Sigmoid colon (tissue), 4 donors: ENCODE data around the gene EEFSEC.

Experiments
- EP300 ChIP-seq, 4 donors: sonication (generic); formaldehyde crosslinking; IDR thresholded peaks; one replicate each; pipeline ENCODE4 v1.6.1; 2017; ENCODE audit warnings: antibody characterized with exemption in 4 of 4
- POLR2A ChIP-seq, 2 donors: fragments of 450-650 bp; IDR thresholded peaks; one replicate each; pipeline ENCODE4 v1.6.1; 2016; ENCODE audit warnings: antibody characterized with exemption in 2 of 2, mild to moderate bottlenecking in 2 of 2, moderate library complexity in 2 of 2
- TF ChIP-seq, protein P1 (sequence below), 4 experiments: fragments of 450-650 bp in 3 of 4; fragments of 200-600 bp in 1 of 4; IDR thresholded peaks; one replicate each; pipeline ENCODE4 v1.5.1; 2016 to 2019; ENCODE audit warnings: antibody characterized with exemption in 4 of 4, mild to moderate bottlenecking in 3 of 4, moderate library complexity in 2 of 4

DNA sequence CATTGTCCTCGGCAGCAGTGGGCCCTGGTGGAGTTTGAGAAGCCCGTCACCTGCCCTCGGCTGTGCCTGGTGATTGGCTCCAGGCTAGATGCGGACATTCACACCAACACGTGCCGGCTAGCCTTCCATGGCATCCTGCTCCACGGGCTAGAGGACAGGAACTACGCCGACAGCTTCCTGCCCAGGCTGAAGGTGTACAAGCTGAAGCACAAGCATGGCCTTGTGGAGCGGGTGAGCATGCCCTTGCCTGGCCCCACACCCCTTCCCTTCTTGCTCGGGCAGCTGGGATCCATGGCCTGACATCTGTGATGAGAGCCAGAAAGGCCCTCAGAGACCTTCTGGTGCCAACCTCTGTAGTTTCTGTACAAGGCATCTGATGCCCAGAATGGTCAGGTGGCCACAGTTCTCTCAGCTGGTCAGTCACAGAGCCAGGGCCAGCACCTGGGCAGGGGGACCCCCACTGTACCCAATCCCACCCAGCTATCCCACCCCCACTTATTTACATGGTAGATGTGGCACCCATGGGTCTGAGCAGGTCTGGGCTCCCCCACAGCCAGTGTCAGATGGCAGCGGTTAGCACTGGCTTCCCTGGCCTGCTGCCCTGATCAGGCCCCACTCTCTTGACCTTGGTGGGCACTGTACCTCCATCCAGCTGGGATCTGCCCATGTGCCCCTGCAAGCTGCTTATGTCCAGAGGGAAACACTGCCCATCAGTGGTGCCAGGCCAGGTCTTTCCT is 188.5 kb downstream of the EEFSEC start:
- no peak for TF ChIP-seq EP300 (IDR thresholded peaks at IDR 0.05)
- TF ChIP-seq, protein P1, sequence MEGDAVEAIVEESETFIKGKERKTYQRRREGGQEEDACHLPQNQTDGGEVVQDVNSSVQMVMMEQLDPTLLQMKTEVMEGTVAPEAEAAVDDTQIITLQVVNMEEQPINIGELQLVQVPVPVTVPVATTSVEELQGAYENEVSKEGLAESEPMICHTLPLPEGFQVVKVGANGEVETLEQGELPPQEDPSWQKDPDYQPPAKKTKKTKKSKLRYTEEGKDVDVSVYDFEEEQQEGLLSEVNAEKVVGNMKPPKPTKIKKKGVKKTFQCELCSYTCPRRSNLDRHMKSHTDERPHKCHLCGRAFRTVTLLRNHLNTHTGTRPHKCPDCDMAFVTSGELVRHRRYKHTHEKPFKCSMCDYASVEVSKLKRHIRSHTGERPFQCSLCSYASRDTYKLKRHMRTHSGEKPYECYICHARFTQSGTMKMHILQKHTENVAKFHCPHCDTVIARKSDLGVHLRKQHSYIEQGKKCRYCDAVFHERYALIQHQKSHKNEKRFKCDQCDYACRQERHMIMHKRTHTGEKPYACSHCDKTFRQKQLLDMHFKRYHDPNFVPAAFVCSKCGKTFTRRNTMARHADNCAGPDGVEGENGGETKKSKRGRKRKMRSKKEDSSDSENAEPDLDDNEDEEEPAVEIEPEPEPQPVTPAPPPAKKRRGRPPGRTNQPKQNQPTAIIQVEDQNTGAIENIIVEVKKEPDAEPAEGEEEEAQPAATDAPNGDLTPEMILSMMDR (IDR thresholded peaks at IDR 0.05), result no peak
- TF ChIP-seq POLR2A (IDR thresholded peaks at IDR 0.05), result no peak
